ENCODE data around the gene WASL.

DNA sequence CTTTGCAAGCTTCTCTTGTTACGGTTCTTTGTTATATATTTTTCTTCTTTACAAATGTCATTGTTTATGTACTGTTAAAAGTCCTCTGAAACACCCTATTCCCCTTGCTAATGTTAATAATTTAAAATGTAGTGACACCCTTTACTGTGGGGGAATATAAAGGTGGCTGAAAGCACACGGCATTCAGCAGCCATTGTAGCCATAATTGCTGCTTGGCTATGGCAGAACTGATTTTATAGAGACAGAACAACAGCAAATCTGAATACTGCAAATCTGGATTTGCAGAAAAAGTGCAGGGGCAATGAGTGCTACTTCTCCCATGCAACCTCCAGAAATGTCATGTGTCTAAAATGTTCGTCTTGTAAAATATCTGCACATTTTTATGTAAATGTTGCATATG, 3.7 kb upstream of the WASL start:
- TF ChIP-seq, protein P1, sequence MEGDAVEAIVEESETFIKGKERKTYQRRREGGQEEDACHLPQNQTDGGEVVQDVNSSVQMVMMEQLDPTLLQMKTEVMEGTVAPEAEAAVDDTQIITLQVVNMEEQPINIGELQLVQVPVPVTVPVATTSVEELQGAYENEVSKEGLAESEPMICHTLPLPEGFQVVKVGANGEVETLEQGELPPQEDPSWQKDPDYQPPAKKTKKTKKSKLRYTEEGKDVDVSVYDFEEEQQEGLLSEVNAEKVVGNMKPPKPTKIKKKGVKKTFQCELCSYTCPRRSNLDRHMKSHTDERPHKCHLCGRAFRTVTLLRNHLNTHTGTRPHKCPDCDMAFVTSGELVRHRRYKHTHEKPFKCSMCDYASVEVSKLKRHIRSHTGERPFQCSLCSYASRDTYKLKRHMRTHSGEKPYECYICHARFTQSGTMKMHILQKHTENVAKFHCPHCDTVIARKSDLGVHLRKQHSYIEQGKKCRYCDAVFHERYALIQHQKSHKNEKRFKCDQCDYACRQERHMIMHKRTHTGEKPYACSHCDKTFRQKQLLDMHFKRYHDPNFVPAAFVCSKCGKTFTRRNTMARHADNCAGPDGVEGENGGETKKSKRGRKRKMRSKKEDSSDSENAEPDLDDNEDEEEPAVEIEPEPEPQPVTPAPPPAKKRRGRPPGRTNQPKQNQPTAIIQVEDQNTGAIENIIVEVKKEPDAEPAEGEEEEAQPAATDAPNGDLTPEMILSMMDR (conservative IDR thresholded peaks at IDR 0.05; ENCODE audit: low read length), result no peak
- TF ChIP-seq EZH2phosphoT487 (IDR thresholded peaks at IDR 0.05; ENCODE audit: borderline replicate concordance, low read depth, low read length), result no peak
